NCI-H524 treated with DMSO at 0.1 percent for 48 hours (cell line): ENCODE results near the gene ADD1.
"Not testable (repeated sequence)": the region's sequence is repeated elsewhere in the genome, so short reads cannot be mapped to it uniquely, and the experiment has no call there.

ENCODE experiments used
- DNase-seq: peaks from one replicate; lab custom pipeline; 2025; lab: John Stamatoyannopoulos, UW

The ADD1 gene

GRCh38 chr4:2934077-2934812 lies 90.6 kb downstream of the ADD1 start:
- DNase-seq = no peak

DNA sequence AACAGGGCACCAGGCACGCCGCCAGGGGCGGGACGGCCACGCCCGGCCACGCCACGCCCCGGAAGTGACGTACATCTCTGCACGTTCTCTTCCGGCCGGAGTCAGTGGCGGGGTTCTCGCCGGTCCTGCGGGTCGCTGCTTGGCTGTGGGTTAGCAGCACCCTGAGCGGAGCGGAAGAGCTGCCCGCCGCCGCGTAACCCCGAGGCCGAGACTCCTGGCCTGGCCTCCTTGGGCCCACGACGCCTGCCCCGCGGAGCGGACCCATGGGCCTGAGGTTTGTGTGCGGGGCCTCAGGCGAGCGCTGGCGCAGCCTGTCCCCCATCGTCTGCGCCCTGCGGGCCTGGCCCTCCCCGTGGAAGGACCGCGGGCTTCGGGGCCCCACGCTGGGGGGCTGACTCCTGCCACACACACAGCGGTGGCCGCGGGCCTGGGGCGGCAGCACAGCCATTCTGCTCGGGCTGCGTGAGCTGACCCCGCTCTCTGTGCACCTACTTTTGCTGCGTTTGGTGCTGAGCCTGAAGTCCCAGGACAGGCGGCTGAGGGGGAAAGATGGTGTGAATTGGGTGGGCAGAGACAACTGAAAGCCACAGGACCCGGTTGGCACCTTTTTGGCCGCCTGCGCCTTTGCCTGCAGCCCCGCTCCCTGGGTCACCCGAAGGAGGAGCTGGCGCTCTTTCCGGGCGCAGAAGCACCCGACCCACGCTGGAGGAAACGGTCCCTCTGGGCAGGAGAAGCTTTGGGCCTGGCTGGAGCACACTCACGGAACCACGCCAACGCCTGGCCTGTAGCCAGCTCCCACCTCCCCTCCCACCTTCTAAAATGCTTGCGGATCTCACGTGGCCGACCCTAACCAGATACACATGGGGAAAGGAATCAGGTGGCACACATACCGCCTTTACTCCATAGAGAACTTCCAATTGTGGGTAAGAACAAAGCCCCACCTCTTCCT lies 91.4 kb downstream of the ADD1 start:
- peak; percentile 23 for DNase-seq

- DNase-seq = no peak
These were observed 92.4 kb downstream of the ADD1 start for GRCh38 chr4:2935762-2936743.

DNA sequence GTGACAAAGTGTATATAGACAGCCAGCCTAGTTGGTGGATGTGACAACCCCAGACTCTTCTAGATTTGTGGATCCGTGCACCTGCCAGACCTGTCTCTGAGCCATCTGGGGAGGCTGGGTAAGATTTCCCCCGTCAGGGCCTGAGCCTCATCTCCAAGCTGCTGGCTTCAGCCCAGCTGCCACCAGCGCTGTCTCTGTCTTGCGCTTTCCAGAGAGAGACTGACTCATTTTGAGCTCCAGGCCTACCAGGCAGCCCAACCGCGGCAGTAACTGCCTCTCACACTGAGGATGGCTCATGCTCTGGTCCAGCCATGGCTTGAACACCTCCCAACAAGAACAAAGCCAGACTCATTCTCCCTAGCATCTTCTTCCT lies 93.1 kb downstream of the ADD1 start:
- no peak for DNase-seq

GRCh38 chr4:2937146-2937857 lies 93.7 kb downstream of the ADD1 start:
- no peak for DNase-seq

- DNase-seq = no peak
These were observed 94.3 kb downstream of the ADD1 start for GRCh38 chr4:2937986-2938385.

DNA sequence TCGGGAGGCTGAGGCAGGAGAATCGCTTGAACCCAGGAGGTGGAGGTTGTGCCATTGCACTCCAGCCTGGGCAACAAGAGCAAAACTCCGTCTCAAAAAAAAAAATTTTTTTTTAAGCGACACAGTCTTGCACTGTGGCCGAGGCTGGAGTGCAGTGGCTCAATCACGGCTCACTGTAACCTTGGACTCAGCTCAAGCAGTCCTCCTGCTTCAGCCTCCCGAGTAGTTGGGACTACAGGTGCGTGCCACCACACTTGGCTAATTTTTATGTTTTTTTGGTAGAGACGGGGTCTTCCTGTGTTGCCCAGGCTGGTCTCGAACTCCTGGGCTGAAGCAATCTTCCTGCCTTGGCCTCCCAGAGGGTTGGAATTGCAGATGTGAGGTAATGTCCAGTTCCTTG lies 94.8 kb downstream of the ADD1 start:
- DNase-seq = not testable (repeated sequence)

- DNase-seq = no peak
These were observed 95.3 kb downstream of the ADD1 start for GRCh38 chr4:2938906-2939305.

DNA sequence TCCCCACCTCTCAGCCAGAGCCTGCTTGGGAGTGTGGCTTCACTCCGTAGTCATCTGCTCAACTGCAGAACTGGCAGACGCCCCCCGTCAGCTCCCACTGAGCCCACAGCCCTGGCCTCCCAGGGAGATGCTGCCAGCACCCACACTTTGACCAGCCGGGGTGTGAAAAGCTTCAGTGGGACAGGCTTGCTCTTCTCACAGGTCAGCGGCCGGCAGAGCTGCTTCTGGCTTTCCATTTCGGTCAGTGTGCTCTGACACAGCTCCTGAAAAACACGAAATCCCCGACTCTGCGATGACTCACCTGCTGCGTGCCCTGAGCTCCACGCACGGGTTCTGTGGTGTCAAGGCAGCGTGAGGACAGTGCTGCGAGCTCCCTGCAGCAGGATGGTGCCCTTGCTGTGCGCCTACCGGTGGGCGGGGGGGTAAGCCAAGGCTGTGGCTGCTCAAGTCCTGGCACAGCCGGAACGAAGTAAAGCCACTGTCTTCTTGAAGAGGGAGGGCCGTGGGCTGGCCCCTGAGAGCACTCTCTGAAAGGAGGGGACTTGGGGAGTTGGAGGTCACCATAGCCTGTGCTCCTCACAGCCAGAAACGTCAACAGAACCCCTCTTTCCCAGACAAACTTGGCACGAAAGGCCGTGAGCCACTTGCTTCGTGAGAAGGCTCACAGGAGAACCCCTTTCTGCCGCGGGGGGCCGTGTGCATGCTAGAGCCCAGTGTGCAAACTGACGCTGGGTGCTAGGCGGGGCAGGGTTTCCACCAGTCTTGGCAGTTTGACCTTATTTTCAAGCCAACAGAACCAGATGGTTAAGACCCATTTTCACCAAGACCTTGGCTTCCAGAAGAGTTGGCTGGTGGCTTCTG lies 96.0 kb downstream of the ADD1 start:
- no peak for DNase-seq

DNA sequence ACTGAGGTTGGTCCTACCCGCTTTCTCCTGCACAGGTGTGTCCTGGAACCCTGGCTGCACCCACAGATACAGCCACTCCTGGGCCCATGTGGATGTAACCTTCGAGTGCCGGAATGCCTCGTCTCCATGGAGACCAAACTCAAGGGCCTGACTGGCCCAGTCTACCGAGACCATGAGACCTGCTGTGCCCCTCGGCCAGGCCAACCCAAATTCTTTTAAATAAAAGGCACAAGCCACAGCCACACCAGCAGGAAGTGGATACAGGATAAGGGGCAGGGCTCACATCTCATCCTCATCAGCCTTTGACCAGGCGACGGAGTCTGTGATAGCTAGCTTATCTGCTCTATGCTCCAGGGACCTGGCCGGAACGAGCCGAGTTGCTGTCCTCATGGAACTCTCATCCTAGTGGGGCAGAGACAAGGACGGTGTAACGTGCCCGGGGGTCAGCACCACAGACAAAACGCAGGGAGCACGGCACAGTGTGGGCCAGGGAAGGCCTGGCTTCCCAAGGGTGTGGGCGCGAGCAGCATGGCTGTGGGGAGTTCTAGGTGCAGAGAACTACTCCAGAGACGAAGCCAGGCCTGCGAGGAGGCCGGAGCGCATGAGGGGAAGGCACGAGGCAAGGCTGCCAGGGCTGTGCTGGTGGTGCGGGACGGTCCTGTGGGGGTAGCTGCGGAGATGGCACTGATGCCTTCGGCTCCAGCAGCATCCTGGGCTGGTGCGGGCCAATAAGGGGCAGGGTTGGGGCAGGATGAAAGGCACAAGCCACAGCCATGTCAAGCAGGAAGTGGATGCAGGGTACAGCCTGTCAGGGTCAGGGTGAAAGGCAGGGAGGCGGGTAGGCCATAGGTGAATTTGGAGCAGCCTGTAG lies 96.9 kb downstream of the ADD1 start:
- no peak for DNase-seq

DNA sequence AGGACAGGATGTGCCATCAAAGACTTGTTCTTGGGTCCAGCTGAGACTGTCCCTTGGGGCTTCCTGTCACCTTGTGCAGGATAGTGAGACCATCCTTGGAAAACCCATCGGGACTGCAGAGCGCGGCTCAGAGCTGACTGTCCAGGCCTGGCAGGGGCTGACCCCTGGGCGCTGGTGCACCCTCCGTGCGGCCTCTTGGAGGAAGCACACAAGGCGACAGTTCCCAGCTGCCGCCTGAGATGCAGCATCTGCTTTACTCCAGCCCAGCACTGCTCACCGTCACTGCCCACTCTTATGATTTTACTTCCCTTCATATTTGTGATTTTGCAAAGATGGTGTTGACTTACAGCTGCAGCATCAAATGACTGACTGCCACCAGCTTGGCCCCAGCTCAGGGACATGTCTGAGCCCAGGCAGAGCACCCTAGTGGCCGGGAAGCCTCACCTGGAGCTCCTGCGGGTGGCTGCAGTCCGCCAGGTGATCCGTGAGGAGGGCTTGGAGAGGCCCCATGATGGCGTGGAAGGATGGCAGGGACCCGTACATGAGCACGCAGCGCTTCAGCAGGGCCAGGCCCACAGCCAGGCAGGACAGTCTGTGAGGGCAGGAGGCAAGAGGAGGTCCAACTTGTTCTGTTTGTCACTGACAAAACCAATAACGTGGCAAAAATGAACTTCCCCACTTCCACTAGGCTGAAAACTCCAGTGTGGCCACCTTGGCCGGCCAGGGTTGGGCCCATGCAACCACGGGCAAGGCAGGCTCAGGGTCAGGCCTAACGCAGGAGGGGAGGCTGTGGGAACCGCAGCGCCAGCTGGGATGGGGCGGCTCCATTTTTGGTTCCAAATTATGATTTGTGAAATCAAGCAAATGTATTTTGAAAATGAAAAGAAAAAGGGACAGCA lies 97.7 kb downstream of the ADD1 start:
- DNase-seq = no peak

DNA sequence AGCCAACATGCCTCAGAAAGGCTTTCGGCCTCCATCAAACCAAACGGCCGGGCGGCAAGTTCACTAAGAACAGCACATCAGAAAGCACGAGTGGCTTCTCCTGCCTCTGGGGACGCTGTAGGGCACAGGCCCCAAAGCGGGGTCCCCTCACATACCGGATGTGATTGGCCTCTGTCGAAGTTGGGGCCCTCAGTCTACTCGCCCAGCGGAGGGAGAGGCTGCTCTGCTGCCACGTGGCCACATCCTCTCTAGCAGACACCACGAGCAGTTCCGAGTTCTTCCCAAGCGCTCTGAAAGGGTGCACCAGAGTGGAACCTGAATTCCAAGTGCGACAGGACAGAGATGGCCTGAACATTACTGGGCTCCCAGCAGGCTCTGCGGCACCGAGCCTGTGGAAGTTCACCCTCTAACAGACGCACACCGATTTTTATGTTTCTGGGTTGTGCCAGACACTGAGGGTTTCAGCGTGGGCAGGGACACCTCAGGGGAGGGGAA lies 98.4 kb downstream of the ADD1 start:
- DNase-seq = no peak

DNA sequence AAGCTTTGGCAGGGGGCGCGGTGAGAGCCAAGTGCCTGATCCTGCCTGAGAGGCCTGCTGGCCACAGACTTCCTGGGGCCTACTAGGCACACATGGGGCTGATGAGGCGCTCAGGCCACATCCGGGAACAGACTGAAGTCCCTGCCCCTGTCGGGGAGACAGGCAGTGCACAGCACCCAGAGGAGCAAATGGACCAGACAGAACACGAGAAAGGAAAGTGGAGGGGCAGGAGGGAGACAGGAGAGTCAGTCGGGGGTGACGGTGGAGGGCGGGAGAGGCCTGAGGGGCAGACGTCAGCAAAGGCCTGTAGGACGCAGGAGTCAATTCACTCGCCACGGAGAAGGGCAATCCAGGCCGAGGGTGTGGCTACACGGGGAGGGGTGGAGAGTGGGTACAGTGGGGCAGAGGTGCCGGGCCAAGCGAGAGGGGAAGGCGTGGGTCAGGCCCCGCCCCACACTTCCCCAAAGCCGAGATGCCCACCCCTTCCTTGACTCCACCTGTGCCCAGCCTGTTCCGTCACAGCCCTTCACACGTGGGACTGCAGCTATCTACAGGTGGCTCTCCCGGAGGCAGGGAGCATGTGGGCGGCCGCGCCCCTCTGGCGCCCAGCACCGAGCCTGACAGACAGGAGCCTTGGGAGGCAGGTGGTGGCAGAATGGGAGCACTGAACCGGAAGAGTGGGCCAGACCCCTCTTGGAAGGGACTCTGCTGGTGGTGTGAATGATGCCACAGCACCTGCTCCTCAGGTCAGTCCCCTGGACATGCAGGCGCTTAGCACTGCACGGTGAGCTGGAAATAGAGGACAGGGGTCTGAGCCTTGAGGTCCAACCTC lies 99.1 kb downstream of the ADD1 start:
- DNase-seq = no peak

- DNase-seq = no peak
These were observed 99.9 kb downstream of the ADD1 start for GRCh38 chr4:2943364-2944090.

DNA sequence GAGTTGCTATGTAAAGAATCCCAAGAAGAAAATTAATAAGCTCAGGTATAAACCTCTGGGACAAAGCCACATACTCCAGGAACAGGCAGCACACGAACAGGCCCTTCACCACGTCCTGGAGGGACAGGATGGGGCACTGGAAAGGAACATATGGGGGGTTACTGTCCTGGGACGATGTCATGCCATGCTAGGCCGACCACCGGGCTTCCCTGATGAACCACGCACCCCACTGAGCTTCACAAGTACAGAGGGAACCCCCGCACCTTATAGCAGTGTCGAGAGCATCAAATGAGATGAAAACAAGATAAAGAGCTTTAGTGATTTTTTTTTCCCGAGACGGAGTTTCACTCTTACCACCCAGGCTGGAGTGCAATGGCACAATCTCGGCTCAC lies 100.4 kb downstream of the ADD1 start:
- DNase-seq = no peak
